Putamen (tissue), 1 donor: ENCODE measurements around the gene RIT2.
"Not testable (repeated sequence)": the region's sequence is repeated elsewhere in the genome, so short reads cannot be mapped to it uniquely, and the experiment has no call there.

Source experiments
- DNase-seq: peaks from one replicate; pipeline ENCODE4 v3.0.0-alpha.2; 2016; ENCODE audit warnings: low spot score

RIT2 gene

DNA sequence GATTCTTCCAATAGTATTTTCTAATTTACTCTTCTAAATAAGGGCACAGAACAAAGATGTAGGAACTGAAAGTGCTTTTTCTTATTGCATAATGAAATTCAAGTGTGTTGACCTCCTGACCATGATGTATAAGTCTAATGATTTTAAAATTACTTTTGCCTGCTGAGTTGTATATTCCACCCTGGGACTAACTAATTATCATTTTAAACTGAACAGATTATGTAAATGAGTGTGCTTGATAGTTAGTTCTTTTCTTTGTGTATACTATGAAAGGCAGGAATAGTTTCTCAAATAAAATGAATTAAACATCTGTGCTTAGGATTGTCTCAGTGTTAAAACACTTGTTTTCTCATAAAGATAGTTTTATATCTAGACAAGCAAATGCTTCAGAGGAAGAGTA is 284.5 kb downstream of the RIT2 start:
- DNase-seq: no peak

DNA sequence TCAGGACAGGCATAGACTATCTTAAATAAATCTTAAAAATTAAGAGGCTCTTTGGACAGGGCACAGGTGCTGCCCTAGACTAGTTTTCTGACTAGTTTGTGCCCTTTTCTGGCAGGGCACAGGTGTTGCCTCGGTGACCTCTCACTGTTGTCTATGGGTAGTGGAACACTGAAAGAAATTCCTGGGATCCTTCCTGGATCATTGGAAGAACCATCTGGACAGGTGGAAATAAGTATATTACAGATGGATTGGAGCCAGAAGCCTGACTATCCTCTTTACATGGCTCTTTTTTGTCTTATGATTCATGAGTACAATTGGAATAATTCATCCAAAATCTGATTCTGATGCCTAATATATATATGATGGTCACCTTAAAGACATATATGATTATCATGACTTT is 286.6 kb downstream of the RIT2 start:
- DNase-seq: no peak

DNA sequence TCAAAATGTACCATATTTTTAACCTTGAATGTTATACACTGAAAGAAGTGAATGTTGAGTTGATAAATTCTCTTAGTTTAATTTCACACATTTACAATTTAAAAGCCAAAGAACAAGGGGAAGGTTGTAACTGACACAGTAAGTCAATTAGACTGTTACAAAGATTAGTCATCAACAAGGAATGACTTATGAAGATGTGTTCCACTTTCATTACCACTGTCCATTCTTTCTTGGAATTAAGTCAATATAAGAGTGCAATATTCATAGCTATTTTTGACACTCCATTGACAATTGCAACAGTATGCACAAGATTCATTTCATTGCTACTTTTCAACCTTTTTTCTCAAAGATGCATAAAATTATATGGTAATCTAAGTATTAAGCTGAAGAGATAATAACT is 291.3 kb downstream of the RIT2 start:
- DNase-seq: no peak

DNA sequence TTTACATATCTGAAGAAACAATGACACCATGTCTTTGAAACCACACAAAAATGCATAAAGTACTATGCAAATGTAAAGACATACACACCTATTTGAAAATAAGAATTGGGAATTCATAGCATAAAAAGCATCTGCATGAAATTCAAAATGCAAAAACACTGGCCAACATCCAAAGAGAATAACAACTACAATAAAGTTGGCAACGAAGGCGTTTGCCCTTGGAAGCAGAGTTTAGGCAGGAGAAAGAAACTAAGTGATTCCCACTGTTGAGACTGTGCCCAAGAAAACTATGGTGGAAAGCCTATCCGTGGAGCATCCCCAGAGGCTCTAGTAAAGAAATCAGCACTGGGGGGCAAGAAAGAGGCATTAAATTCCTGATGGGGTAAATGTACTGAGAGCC is 292.8 kb downstream of the RIT2 start:
- no peak for DNase-seq

DNA sequence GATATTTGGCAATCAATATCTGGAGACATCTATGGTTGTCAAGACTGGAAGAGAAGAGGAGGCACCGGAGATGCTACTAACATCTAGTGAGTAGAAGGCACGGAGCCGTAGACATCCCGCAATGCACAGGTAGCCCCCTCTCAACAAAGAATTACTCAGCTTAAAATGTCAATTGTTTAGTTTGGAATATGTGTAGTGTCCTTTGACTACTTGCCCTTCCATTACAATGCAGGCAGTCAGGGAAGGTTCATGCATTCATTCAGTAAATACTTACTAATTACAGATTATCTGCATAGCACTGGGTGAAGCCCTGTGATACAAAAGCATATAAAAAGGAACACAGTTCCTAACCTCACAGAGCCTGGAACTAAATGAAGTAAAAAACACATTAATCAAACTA is 294.0 kb downstream of the RIT2 start:
- no peak for DNase-seq

DNA sequence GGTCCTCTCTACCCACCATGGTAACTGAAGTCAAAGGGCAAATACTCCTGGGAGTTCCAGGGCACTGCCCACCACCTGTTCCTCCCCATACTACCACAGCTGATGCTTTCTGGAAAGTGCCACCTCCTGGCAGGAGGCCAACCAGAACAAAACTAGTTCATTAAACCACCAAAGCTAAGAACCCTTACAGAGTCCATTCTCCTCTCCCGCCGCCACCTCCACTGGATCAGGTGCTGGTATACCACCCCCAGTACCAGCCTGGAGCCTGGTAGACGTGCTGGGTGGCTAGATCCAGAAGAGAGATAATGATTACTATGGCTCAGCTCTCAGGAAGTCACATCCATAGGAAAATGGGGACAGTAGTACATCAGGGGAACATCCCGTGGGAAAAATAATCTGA is 300.9 kb downstream of the RIT2 start:
- DNase-seq: no peak

DNA sequence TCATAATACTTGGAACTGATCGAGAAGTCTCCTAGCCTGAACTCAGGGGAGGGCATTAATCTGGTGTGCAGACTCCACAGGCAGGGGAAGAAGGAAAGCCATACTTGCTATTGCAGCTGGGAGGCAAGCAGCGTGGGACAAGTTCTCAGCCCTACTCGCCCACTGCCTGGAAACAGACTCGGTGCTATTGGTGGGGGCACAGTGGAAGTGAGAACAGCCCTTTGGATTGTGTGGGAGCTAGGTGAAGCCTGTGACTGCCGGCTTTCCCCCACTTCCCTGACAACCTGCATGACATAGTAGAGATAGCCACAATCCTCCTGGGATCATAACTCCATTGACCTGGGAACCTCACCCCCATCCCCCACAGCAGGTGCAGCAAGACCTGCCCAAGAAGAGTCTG is 301.3 kb downstream of the RIT2 start:
- no peak for DNase-seq

DNA sequence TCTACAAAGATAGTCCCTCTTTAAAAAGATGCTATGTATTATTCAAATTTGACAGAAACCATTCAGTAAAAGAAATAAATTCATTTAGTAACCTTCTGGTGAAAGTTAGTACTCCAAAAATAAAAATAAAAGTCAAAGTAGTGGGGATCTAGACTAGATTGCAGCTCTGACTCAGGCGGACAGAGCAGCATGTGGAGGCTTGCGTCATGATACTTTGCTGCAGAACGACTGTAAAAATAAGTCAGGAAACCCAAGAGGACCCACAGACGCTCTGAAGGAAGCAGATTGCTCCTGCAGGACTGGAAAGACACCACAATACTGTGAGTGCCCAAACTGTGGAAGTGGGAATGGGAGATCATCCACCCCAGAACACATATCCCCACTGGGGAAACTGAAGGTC is 301.9 kb downstream of the RIT2 start:
- no peak for DNase-seq

DNA sequence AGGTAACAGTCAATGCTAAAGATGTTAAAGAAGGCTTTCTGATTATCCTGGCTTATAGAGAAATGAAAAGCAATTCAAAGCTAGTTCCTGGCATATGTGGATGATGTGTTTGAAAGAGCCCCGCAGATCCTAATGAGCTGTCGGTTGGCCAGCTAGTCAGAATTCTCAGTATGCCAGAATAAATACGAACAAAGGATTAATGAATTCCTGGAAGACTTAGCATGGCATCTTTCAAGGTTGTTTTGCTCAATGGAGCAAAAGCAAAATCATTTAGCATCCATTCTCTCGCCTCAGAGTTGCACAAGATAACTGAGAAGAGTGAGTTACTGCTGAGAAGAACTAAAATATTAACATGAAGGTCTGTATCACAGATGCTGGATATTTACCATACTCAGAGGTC is 307.6 kb downstream of the RIT2 start:
- no peak for DNase-seq

DNA sequence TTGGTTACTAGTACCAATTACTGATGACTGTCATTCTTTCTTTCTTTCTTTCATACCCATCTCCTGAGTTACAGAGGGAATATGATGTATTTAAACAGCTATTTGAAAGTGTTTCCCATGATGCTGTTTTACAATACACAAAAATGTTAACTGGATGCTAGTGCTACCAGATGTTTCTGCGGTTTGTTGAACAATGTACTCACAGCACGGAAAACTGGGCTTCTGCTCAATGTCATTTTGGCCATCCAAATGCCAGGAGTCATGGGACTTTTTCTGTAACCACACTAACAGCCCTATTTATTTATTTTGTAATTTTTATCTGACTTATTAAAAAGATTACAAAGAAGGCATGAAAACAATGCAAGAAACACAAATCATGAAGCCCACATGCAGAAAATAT is 313.8 kb downstream of the RIT2 start:
- no peak for DNase-seq

DNA sequence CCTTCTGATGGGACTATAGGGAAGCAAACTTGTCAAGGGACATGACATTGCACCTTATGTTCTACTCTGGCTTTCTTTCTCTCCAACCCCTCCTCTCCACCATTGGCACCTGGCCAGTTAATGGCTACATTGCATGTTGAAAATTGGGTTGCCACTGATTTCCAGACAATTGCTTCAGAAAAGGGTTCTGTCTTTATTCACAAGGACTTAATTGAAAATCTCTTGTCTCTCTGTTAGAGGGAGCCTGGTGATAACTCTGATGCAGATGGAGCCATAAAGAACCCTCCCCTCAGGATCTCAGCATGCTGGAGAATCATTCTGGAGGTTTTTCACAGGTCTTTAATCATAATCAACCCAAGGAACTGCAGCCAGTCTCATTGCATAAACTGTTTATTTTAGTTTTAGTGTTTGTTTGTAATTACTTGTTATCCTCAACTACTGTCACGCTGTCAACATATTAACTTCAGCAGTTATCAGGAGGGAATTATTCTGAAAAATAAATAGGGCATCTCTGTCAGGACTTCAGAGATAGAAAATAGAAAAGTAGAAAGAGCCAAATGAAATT is 316.8 kb downstream of the RIT2 start:
- DNase-seq: no peak

DNA sequence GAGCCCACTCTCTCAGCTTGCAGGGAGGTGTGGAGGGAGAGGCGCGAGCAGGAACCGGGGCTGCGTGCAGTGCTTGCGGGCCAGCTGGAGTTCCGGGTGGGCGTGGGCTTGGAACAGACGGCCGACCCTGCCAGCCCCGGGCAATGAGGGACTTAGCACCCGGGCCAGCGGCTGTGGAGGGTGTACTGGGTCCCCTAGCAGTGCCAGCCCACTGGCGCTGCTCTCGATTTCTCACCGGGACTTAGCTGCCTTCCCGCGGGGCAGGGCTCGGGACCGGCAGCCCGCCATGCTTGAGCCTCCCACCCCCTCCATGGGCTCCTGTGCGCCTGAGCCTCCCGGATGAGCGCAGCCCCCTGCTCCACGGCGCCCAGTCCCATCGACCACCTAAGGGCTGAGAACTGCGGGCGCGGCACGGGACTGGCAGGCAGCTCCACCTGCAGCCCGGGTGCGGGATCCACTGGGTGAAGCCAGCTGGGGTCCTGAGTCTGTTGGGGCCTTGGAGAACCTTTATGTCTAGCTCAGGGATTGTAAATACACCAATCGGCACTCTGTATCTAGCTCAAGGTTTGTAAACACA is 320.2 kb downstream of the RIT2 start:
- DNase-seq: not testable (repeated sequence)

DNA sequence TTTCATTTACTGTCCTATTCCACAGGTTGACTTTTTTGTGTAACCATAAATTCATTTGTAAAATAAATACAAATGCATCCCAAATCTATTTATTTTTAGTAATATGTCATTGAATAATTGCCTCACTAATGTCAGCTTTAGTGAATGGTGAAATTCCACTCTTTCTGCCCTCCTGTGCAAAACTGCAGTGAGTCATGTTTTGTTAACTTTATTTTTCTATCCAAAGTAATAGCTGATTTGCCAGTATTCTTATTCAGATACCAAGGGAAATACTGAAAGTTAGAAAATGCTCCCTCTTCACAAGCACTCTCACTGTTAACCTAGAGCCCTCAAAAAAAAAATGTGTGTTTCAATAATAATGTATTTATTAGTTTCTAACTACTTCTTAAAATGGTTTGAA is 322.8 kb downstream of the RIT2 start:
- DNase-seq: no peak

DNA sequence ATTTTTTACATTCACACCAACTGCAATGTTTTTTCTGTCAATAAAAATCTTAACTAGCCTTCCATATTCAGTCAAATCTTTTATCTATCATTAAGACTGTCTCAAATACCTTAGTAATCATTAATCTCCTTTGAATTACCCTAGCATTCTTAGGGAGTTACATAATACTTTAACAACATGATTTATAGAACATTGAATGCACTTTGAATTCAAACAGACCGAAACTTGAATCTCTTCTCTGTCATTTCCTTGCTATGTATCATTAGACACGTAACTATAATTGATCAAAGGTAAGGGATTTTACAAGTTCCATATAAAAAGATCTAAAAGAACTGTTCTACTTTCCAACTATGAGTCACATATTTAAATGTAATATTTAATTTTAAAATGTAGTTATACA is 330.9 kb downstream of the RIT2 start:
- DNase-seq: no peak

DNA sequence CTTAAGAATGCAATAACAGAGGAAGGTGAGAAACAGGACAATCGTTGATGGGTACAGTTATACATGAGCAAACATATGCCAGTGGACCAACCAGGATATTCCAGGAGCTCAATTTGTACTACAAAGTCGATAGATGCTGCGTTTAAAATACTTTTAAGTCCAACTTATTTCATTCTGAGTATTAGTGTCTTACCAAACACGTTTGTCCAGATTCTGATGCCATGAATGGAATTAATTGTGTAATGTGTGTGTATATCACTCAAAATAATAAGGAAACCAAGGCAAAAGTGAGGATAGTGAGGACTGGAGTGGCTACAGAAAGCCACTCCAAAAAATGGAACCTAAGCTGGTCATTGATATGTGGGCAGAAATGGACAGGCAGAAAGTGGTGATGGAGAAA is 332.6 kb downstream of the RIT2 start:
- no peak for DNase-seq

DNA sequence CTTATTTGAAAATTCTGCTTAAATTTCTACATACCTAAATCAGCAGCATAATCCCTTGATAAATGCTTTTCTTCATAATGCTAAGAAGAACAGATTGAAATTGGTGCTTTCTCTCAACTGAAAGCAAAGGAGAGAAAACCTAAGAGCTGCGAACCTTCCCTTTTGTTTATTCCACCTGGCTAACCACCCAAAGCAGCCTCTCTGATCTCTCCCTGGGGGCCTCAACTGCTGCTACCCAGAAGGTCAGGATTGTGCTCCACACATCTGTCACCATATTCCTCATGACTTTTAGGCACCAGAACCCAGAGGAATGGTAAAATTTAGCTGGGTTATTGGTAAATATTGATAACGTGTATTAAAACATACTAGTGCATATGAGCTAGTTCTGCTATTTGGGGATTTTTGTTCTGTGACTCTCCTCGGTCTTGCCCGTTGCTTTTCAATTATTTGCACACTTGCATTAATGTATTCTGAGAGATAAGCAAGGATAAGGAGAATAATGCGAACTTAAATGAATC is 334.1 kb downstream of the RIT2 start:
- DNase-seq: no peak

DNA sequence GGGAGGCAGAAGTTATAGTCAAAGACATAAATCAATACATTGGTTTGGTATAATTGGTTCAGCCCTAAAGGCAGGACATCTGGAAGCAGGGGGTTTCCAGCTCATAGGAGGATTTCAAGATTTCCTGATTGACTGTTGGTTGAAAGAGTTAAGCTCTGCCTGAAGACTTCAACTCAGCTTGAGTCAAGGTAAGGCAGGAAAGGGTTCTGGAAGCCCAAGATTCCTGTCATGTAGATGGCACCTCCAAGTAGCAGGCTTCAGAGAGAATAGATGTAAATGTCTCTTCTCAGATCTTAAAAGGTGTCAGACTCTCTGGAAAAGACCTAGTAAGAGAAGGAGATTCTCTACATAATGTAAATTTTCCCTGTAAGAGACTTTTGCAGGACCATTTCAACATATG is 335.3 kb downstream of the RIT2 start:
- DNase-seq: no peak

DNA sequence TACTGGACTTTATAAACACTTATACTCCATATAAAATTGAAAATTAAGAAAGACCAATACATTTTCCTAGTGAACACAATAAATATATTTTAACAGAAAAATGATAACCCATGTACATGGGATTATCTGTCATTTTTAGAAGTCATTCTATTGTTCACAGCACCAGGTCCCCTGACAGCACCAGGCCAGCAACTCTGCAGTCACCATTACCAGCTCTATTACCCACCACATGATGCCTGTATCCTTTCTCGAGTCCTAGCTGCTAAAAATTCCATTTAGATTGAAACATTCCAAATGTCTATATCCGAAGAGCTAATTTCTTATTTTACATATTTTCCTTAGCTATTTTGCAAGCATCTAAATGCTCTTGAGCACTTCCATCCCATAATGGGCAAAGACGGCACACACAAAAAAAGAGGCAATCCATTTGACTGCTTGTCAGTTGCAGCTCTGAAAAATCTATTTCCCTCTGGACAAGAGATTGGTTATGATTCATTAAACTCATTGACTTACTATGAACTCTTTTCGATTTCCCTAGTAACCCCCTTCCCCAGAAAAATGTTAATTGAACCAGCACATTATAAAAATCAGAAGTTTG is 336.9 kb downstream of the RIT2 start:
- DNase-seq: no peak

DNA sequence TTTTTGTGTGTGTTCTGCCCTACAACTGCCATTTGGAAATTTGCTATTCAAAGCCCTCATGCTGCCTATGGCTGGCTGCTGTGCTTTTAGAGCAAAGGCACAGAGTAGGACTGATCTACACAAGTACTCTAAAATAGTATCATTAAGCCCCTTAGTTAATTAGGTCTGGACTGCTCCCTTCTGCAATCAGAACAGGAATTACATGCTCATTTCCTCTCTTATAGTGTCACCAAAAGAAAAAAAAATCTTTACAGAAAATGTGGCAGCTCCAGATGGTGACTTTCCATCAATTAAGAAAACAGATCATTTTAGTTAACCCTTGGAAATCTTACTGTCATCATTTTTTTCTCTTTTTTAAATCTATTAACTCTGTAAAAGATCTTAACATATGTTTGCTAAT is 337.5 kb downstream of the RIT2 start:
- DNase-seq: no peak

DNA sequence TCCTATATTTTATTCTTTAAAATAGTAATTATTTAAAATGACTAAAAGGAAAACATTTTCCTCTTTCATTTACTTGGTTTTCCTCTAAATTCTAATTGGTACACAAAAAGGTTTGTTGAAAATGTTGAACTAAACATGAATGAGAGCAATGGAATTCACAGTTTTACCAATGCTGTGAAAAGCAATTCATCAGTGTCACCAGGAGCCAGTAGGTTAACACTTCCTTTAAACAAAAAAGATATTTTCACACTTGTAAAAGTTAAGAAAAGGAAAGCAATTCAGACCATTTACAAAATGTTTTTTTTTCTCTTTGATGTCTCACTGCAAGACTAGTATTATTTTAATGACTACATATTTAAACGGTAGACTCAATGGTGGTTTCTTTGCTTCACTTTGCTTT is 341.6 kb downstream of the RIT2 start:
- DNase-seq: no peak

DNA sequence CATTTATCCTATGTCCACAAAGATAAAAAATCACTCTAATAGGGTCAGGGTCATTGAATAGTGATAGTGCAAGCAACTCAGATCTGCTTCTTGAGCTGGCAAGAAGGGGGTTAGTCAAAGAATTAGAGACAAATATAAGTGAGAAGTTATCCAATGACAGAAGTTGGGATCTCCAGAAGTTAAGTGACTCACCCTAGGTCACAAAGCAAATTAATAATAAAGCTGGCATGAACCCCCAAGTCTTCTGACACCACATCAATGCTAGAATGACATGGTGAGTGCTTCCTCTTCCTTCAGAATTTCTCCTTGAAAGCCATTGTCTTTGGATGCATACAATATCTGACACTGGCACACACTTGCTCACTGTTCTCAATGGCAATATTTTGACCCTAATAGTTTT is 343.5 kb downstream of the RIT2 start:
- no peak for DNase-seq

DNA sequence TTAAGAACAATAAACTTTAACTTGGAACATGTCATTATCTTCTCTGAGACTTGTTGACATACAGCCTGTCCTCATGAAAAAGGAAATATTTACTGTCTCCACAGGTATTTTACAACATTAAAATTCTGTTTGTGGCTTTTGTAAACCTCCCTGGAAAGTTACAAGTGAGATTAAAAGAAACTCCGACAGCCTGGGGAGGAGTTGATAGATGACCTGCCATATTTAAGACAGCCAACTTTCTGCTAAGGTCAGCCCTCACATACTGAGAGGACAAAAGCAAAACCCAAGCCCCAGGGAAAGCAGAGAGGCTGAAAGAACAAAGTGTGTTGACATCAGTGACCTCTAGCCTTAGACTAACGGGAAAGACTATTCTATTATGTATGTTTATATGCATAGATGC is 350.2 kb downstream of the RIT2 start:
- DNase-seq: no peak

DNA sequence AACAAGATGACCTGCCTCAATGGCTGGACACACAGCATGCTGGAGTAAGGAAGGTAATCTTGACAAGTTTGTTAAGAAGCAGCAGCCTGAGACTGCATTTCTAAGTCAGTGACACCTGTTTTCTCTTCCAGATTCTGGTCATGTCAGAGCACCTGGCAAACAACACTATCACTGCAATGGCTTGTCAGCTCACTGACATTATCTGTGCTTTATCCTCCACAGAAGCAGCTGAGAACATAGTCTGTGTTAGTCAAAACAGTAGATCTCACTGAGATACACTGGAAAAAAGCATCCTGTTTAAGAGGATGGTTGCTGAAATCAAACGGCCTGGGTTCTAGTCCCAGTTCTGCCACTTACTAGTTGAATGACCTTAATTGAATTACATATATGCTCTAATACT is 355.2 kb downstream of the RIT2 start:
- DNase-seq: no peak

DNA sequence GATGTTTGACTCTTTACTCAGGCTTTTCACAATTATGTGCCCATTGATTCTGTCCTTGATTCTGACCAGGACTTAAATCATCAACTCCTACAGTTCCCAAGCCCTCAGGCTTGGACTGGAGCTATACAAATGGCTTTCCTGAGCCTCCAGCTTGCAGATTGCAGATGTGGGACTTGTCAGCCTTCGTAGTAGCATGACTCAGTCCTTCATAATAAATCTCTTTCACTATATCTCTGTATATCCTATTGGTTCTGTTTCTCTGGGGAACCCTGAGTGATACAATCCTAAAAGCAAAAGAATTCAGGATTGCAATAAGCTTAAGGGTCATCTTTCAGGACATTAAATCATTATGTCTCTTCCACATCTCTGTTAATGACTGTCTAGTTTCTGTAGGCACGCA is 356.6 kb downstream of the RIT2 start:
- DNase-seq: no peak
